Keratinocyte (primary cell): ENCODE measurements around the gene GPRIN1. TPM values are rescaled to one million over a fixed set of nuclear protein-coding genes. Genes with fewer than 3 reads are reported as not detected.

Source experiments
- DNase-seq: peaks from one replicate; pipeline ENCODE4 v3.0.0-alpha.2; 2011; ENCODE audit warnings: low read depth, missing footprints, low spot score
- FAIRE-seq: peaks from 2 replicates; lab custom pipeline; 2011; peaks lifted over from hg19 to GRCh38; lab: Jason Lieb, UNC
- H2AFZ ChIP-seq: 2 replicates; pipeline ENCODE4 v1.6.0; 2012; ENCODE audit warnings: low read length, control low read depth, inconsistent platforms; ENCODE audit not compliant: control insufficient read depth
- H3K27ac ChIP-seq: 2 replicates; pipeline ENCODE4 v1.5.1; 2011; ENCODE audit warnings: low read length; ENCODE audit not compliant: control insufficient read depth, insufficient read depth
- H3K27me3 ChIP-seq: 3 replicates; pipeline ENCODE4 v1.6.0; 2011; ENCODE audit warnings: low read length; ENCODE audit not compliant: control insufficient read depth, insufficient read depth; ENCODE audit errors: extremely low read depth
- H3K36me3 ChIP-seq, 2 experiments: 2 replicates in 1 of 2; 3 replicates in 1 of 2; pipeline ENCODE4 v1.5.1; 2011; ENCODE audit warnings: low read length in 2 of 2, mild to moderate bottlenecking in 1 of 2; ENCODE audit not compliant: control insufficient read depth in 2 of 2, insufficient read depth in 2 of 2; ENCODE audit errors: extremely low read depth in 1 of 2
- H3K4me1 ChIP-seq: 3 replicates; pipeline ENCODE4 v1.5.1; 2011; ENCODE audit warnings: low read length; ENCODE audit not compliant: control insufficient read depth, insufficient read depth; ENCODE audit errors: extremely low read depth
- H3K4me2 ChIP-seq: 3 replicates; pipeline ENCODE4 v1.6.0; 2011; ENCODE audit warnings: low read depth, low read length; ENCODE audit not compliant: control insufficient read depth, insufficient read depth; ENCODE audit errors: extremely low read depth
- H3K4me3 ChIP-seq, 3 experiments: fragments of 200-600 bp in 1 of 3; sonication (generic) in 1 of 3; 2 replicates in 2 of 3; 3 replicates in 1 of 3; pipeline ENCODE4 v1.5.1; 2011 to 2016; ENCODE audit warnings: low read length in 3 of 3, mild to moderate bottlenecking in 3 of 3, control low read depth in 2 of 3, inconsistent platforms in 1 of 3, low read depth in 1 of 3, mixed read lengths in 1 of 3, mixed run types in 1 of 3, moderate library complexity in 1 of 3; ENCODE audit not compliant: control insufficient read depth in 2 of 3, insufficient read depth in 2 of 3; ENCODE audit errors: extremely low read depth in 1 of 3
- H3K79me2 ChIP-seq: 2 replicates; pipeline ENCODE4 v1.6.0; 2012; ENCODE audit warnings: low read length; ENCODE audit not compliant: control insufficient read depth, insufficient read depth
- H3K9ac ChIP-seq: 3 replicates; pipeline ENCODE4 v1.6.0; 2011; ENCODE audit warnings: low read length; ENCODE audit not compliant: control insufficient read depth, insufficient read depth; ENCODE audit errors: extremely low read depth
- H3K9me1 ChIP-seq: 3 replicates; pipeline ENCODE4 v1.6.0; 2011; ENCODE audit warnings: low read length; ENCODE audit not compliant: control insufficient read depth, insufficient read depth; ENCODE audit errors: extremely low read depth
- H3K9me3 ChIP-seq: 2 replicates; pipeline ENCODE4 v1.5.1; 2012; ENCODE audit warnings: low read depth, low read length; ENCODE audit not compliant: control insufficient read depth
- H4K20me1 ChIP-seq: 3 replicates; pipeline ENCODE4 v1.6.0; 2011; ENCODE audit warnings: low read length; ENCODE audit not compliant: control insufficient read depth, insufficient read depth; ENCODE audit errors: extremely low read depth
- EZH2 ChIP-seq: IDR thresholded peaks from one replicate; pipeline ENCODE4 v1.6.1; 2012; ENCODE audit warnings: inconsistent platforms, mild to moderate bottlenecking, low read length, moderate library complexity
- dilution Hi-C: fragments of 300-500 bp; cut with MboI; formaldehyde crosslinking; loops from one replicate; pipeline ENCODE4 v1.7.0; 2020; ENCODE audit warnings: low sequenced_read_pairs; ENCODE audit not compliant: extremely low pct_ligation_motif_present
- polyA plus RNA-seq, 5 experiments: library from polyadenylated mRNA; depleted of rRNA in 3 of 5; stranded (reverse) in 3 of 5; stranded (forward) in 1 of 5; unstranded in 1 of 5; fragments of >200 nt; gene quantifications; 1 replicate in 1 of 5; 2 replicates in 3 of 5; 3 replicates in 1 of 5; pipeline versions ENCODE4 v1.2.1 to v1.2.3, GENCODE V29; 2011 to 2012; ENCODE audit warnings: missing spikeins in 2 of 5, low read depth in 1 of 5, low replicate concordance in 1 of 5
- TF ChIP-seq, protein P1 (sequence below), 3 experiments: IDR thresholded peaks in 1 of 3; conservative IDR thresholded peaks in 1 of 3; optimal IDR thresholded peaks in 1 of 3; 2 replicates in 2 of 3; 3 replicates in 1 of 3; pipeline versions ENCODE3 to v1.5.1; 2011; ENCODE audit warnings: low read length in 3 of 3, mild to moderate bottlenecking in 3 of 3, moderate library complexity in 2 of 3, control low read depth in 1 of 3, inconsistent platforms in 1 of 3; ENCODE audit not compliant: insufficient read depth in 2 of 3; ENCODE audit errors: extremely low read depth in 1 of 3

GPRIN1 gene
- polyA plus RNA-seq, 1 donor (not counting 4 experiments of a cell fraction or from before 2014, with no cell fraction given): 4.0 TPM

DNA sequence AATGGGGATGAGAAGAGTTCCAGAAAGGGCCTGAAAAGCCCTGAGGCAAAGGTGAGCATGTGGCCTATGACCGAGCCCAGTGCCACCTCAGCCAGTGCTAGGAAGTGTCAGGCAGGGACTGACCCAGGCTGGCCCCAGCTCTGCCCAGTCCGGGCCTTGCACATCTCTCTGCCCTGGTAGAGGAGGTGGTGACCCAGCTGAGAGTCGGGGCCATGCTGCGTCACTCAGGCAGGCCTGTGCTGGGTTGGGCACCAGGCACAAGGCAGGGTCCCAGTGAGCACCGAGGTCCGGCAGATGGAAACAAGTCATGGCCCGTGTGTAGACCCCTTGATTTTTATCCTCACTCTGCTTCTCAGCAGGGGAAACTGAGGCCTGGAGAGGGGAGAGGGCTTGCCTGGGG, 60.1 kb downstream of the GPRIN1 start:
- no peak for FAIRE-seq
- peaks cover 36% of the 10 kb centered on the region for H3K4me1 ChIP-seq
- no peaks in the 10 kb centered on the region for H3K27me3 ChIP-seq

DNA sequence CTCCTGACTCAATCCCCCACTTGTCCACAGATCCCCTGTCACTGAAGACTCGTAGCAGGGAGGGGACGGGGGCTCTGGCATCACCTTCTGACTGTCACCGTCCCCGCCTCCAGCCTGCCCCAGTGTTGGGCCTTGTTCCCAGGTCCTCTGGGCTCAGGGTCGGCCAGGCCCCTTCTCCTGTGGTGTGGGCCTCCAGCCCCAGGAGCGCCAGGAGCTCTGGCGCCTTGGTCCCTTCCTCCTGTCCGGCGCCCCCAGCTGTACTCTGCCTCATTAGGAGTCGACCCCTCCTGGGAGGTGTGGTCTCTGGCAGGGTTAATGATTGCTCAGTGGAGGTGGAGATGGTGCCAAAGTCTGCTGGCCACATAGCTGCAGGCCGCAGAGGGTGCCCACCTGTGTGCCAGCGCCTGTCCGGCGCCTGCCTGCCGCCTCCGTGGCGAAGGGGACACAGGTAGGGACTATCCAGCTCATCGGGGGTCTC, 61.0 kb downstream of the GPRIN1 start, which contains the start of gene CDHR2:
Gene CDHR2 (plus strand): TSS at position 376 of the 478 bp plus-strand sequence. CDS start 16,011 bp downstream, outside the sequence.
- no peak for DNase-seq
- no peak for FAIRE-seq
- Histone ChIP-seq H3K36me3 (no peaks in the 10 kb centered on the region), H3K79me2 (no peaks in the 10 kb centered on the region), H3K27ac (no peak within 1 kb of the TSS), H2AFZ (no peak within 1 kb of the TSS), H3K4me3 (no peak within 1 kb of the TSS), H3K9me3 (no peaks in the 10 kb centered on the region), H3K4me1 (peaks cover 34% of the 10 kb centered on the region), H4K20me1 (no peaks in the 10 kb centered on the region), H3K4me2 (no peak within 1 kb of the TSS), H3K9me1 (no peaks in the 10 kb centered on the region), H3K9ac (no peak within 1 kb of the TSS), H3K27me3 (no peaks in the 10 kb centered on the region)
- dilution Hi-C loops: no loop called here
- TF ChIP-seq, protein P1, sequence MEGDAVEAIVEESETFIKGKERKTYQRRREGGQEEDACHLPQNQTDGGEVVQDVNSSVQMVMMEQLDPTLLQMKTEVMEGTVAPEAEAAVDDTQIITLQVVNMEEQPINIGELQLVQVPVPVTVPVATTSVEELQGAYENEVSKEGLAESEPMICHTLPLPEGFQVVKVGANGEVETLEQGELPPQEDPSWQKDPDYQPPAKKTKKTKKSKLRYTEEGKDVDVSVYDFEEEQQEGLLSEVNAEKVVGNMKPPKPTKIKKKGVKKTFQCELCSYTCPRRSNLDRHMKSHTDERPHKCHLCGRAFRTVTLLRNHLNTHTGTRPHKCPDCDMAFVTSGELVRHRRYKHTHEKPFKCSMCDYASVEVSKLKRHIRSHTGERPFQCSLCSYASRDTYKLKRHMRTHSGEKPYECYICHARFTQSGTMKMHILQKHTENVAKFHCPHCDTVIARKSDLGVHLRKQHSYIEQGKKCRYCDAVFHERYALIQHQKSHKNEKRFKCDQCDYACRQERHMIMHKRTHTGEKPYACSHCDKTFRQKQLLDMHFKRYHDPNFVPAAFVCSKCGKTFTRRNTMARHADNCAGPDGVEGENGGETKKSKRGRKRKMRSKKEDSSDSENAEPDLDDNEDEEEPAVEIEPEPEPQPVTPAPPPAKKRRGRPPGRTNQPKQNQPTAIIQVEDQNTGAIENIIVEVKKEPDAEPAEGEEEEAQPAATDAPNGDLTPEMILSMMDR (optimal IDR thresholded peaks at IDR 0.05 in 1 of 3, IDR thresholded peaks at IDR 0.05 in 1 of 3, conservative IDR thresholded peaks at IDR 0.05 in 1 of 3; ENCODE audit: extremely low read depth in 1 of 3, insufficient read depth in 2 of 3, low read length in 3 of 3): no peak
- TF ChIP-seq EZH2: no peak

More for the DNA sequence above, 60.1 kb downstream of the GPRIN1 start:
- no peaks in the 10 kb centered on the region for H3K9me3 ChIP-seq
- no peak overlapping the region for H2AFZ ChIP-seq
- H4K20me1 ChIP-seq: no peaks in the 10 kb centered on the region
- dilution Hi-C loops: no loop called here
- no peak for DNase-seq
- TF ChIP-seq EZH2: no peak
- TF ChIP-seq, protein P1 (optimal IDR thresholded peaks at IDR 0.05 in 1 of 3, IDR thresholded peaks at IDR 0.05 in 1 of 3, conservative IDR thresholded peaks at IDR 0.05 in 1 of 3; ENCODE audit: extremely low read depth in 1 of 3, insufficient read depth in 2 of 3, low read length in 3 of 3): no peak
- H3K79me2 ChIP-seq: no peaks in the 10 kb centered on the region
- H3K9ac ChIP-seq: no peak overlapping the region
- no peaks in the 10 kb centered on the region for H3K9me1 ChIP-seq
- no peak overlapping the region for H3K4me3 ChIP-seq
- no peak overlapping the region for H3K27ac ChIP-seq
- no peak overlapping the region for H3K4me2 ChIP-seq
- H3K36me3 ChIP-seq: no peaks in the 10 kb centered on the region
